ENCODE results near the gene NECTIN1.

DNA sequence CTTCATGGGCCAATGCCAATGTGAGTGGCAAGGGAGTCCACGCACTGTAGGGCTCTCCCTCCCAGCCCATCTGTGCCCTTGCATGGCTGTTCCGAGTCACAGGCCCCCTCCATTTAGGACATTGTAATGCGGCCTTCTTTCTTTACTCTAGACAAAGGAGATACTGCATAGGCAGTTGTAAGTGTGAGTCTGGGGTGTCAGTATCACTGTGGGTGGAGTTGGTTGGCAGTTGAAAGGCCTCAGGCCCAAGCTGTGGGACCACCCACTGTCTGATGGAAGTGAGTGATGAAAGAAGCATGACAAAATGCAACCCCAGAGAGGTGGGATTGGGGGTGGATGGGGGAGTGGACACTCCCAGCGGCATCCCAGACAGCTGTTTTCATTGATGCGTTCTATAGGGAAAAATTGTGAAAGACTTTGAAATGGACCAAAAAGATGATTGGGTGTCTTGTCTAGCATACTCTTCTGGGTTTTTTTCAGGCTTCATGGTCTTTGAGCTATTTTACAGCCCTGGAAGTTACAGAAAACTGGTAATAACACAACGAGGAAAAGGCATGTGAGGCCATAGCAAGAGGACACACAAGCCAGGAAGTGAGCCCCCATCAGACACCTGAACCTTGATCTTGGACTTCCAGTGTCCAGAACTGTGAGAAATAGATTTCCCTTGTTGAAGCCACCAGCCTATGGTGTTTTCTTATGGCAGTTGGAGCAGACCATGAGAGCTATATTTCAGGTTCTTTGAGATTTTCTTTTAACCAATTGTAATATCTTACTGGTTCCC is 114.6 kb downstream of the NECTIN1 start:
- TF ChIP-seq CTCF (IDR thresholded peaks at IDR 0.05; ENCODE audit: low read depth, low read length, poor library complexity, severe bottlenecking) (no peak), EZH2phosphoT487 (IDR thresholded peaks at IDR 0.05; ENCODE audit: borderline replicate concordance, low read length) (no peak)

Measured in DOHH2 (cell line).